SK-N-SH (cell line): ENCODE data around the gene TULP1. TPM values are rescaled to one million over a fixed set of nuclear protein-coding genes. Genes with fewer than 3 reads are reported as not detected.

Experiments used
- CTCF ChIA-PET: fragments of 300-600, 350-600 bp; formaldehyde crosslinking; extraction: SDS; loops from one replicate; lab custom pipeline; 2021; lab: Yijun Ruan, JAX
- POLR2A ChIA-PET: fragments of 350-600 bp; sonication (Branson Sonifier 250); formaldehyde crosslinking; extraction: SDS; loops from one replicate; lab custom pipeline; 2020; ENCODE audit warnings: antibody characterized with exemption, inconsistent platforms; lab: Yijun Ruan, JAX
- DNase-seq: peaks from one replicate; pipeline ENCODE4 v3.0.0; 2012
- H2AFZ ChIP-seq: fragments of 200-600 bp; sonication (generic); 2 replicates; pipeline ENCODE4 v1.8.1; 2016; ENCODE audit warnings: antibody characterized with exemption, mild to moderate bottlenecking, low read depth
- H3F3A ChIP-seq: fragments of 200-600 bp; sonication (generic); replicated peaks from 2 replicates; pipeline ENCODE3; 2016; ENCODE audit warnings: antibody characterized with exemption, mild to moderate bottlenecking; ENCODE audit not compliant: insufficient read depth
- H3K27ac ChIP-seq, 2 experiments: fragments of 200-500 bp in 1 of 2; fragments of 200-600 bp in 1 of 2; sonication (Bioruptor generic) in 1 of 2; sonication (generic), shearing (Covaris generic) in 1 of 2; 2 replicates each; pipeline versions ENCODE4 v1.5.1 to v1.6.1; 2014 to 2016; ENCODE audit warnings: low read depth in 2 of 2, inconsistent platforms in 1 of 2, low read length in 1 of 2, mild to moderate bottlenecking in 1 of 2, mixed read lengths in 1 of 2
- H3K27me3 ChIP-seq: fragments of 200-600 bp; sonication (generic), shearing (Covaris generic); 2 replicates; pipeline ENCODE4 v1.6.1; 2016; ENCODE audit warnings: mixed run types; ENCODE audit not compliant: insufficient read depth
- H3K36me3 ChIP-seq, 2 experiments: fragments of 200-500 bp in 1 of 2; fragments of 200-600 bp in 1 of 2; sonication (Bioruptor generic) in 1 of 2; sonication (generic) in 1 of 2; replicated peaks in 1 of 2; 2 replicates each; pipeline versions ENCODE3 to v1.5.1; 2014 to 2016; ENCODE audit warnings: low read length in 1 of 2, mild to moderate bottlenecking in 1 of 2; ENCODE audit not compliant: insufficient read depth in 2 of 2, control insufficient read depth in 1 of 2
- H3K4me1 ChIP-seq, 2 experiments: fragments of 200-500 bp in 1 of 2; fragments of 200-600 bp in 1 of 2; sonication (Bioruptor generic) in 1 of 2; sonication (generic), shearing (Covaris generic) in 1 of 2; 2 replicates each; pipeline versions ENCODE4 v1.5.1 to v1.6.1; 2014 to 2016; ENCODE audit warnings: low read depth in 1 of 2, low read length in 1 of 2, mixed run types in 1 of 2; ENCODE audit not compliant: insufficient read depth in 2 of 2, control insufficient read depth in 1 of 2
- H3K4me2 ChIP-seq: fragments of 200-600 bp; sonication (generic), shearing (Covaris generic); 2 replicates; pipeline ENCODE4 v1.6.1; 2017; ENCODE audit warnings: mixed run types
- H3K4me3 ChIP-seq, 2 experiments: fragments of 200-500 bp in 1 of 2; fragments of 200-600 bp in 1 of 2; sonication (Bioruptor generic) in 1 of 2; sonication (generic), shearing (Covaris generic) in 1 of 2; 2 replicates each; pipeline versions ENCODE4 v1.5.1 to v1.8.1; 2014 to 2016; ENCODE audit warnings: low read depth in 2 of 2, inconsistent platforms in 1 of 2, low read length in 1 of 2, mild to moderate bottlenecking in 1 of 2, mixed read lengths in 1 of 2, moderate library complexity in 1 of 2
- H3K79me2 ChIP-seq: fragments of 200-600 bp; sonication (generic); 2 replicates; pipeline ENCODE4 v1.8.1; 2017; ENCODE audit warnings: mild to moderate bottlenecking; ENCODE audit not compliant: insufficient read depth
- H3K9ac ChIP-seq: fragments of 200-600 bp; sonication (generic); 2 replicates; pipeline ENCODE4 v1.6.1; 2017; ENCODE audit warnings: mixed run types
- H3K9me2 ChIP-seq: fragments of 200-600 bp; sonication (generic); 2 replicates; pipeline ENCODE4 v1.6.1; 2017; ENCODE audit warnings: mixed run types
- H3K9me3 ChIP-seq: fragments of 200-600 bp; sonication (generic); 2 replicates; pipeline ENCODE4 v1.6.1; 2017; ENCODE audit warnings: mixed run types, mild to moderate bottlenecking, moderate library complexity
- H4K20me1 ChIP-seq: fragments of 200-600 bp; sonication (generic); 2 replicates; pipeline ENCODE4 v1.6.1; 2017; ENCODE audit warnings: mild to moderate bottlenecking, mixed run types; ENCODE audit not compliant: insufficient read depth
- CHD2 ChIP-seq: fragments of 150-350 bp; IDR thresholded peaks from 2 replicates; pipeline ENCODE4 v1.6.1; 2018; ENCODE audit warnings: low read length; ENCODE audit not compliant: partially characterized antibody
- CTCF ChIP-seq: fragments of 200-600 bp; sonication (generic); IDR thresholded peaks from 2 replicates; pipeline ENCODE4 v1.6.1; 2017; ENCODE audit warnings: antibody characterized with exemption, mild to moderate bottlenecking, moderate library complexity
- ELF1 ChIP-seq: IDR thresholded peaks from 2 replicates; pipeline ENCODE4 v1.4.0; 2012
- FOXJ3 ChIP-seq: sonication (generic); formaldehyde crosslinking; IDR thresholded peaks from 2 replicates; pipeline ENCODE4 v1.5.1; 2020; ENCODE audit warnings: mild to moderate bottlenecking, missing genetic modification reagents
- FOXM1 ChIP-seq: IDR thresholded peaks from 2 replicates; pipeline ENCODE4 v1.4.0; 2012; ENCODE audit warnings: low read depth, mild to moderate bottlenecking
- GATA2 ChIP-seq: sonication (generic); formaldehyde crosslinking; IDR thresholded peaks from 2 replicates; pipeline ENCODE4 v1.5.0; 2020; ENCODE audit warnings: mild to moderate bottlenecking, missing genetic modification reagents
- JUND ChIP-seq: IDR thresholded peaks from 2 replicates; pipeline ENCODE4 v1.4.0; 2012
- MAX ChIP-seq: IDR thresholded peaks from 2 replicates; pipeline ENCODE4 v1.4.0; 2012; ENCODE audit warnings: low read depth
- MEF2A ChIP-seq: IDR thresholded peaks from 2 replicates; pipeline ENCODE4 v1.4.0; 2012; ENCODE audit warnings: low read depth, borderline replicate concordance
- MXI1 ChIP-seq: IDR thresholded peaks from 2 replicates; pipeline ENCODE4 v1.6.1; 2012; ENCODE audit warnings: mild to moderate bottlenecking, low read depth, low read length, improper control_type of control experiment
- NRF1 ChIP-seq: IDR thresholded peaks from 2 replicates; pipeline ENCODE4 v1.6.1; 2012; ENCODE audit warnings: low read depth, mild to moderate bottlenecking, low read length
- RCOR1 ChIP-seq: fragments of 150-350 bp; IDR thresholded peaks from 2 replicates; pipeline ENCODE4 v1.6.1; 2017; ENCODE audit warnings: antibody characterized with exemption, low read length
- REST ChIP-seq: IDR thresholded peaks from 2 replicates; pipeline ENCODE4 v1.6.1; 2012; ENCODE audit warnings: mild to moderate bottlenecking, low read depth, low read length, moderate library complexity
- RFX5 ChIP-seq: IDR thresholded peaks from 2 replicates; pipeline ENCODE4 v1.6.1; 2012; ENCODE audit warnings: mild to moderate bottlenecking, improper control_type of control experiment, low read length
- RXRA ChIP-seq: IDR thresholded peaks from 2 replicates; pipeline ENCODE4 v1.4.0; 2012; ENCODE audit warnings: low read depth, mild to moderate bottlenecking, borderline replicate concordance
- SMC3 ChIP-seq: IDR thresholded peaks from 2 replicates; pipeline ENCODE4 v1.6.1; 2012; ENCODE audit warnings: low read depth, low read length, improper control_type of control experiment
- TAF1 ChIP-seq: IDR thresholded peaks from 2 replicates; pipeline ENCODE4 v1.6.1; 2012; ENCODE audit warnings: low read depth, mild to moderate bottlenecking, low read length, moderate library complexity, borderline replicate concordance
- TCF12 ChIP-seq: IDR thresholded peaks from 2 replicates; pipeline ENCODE4 v1.4.0; 2012
- TEAD4 ChIP-seq: IDR thresholded peaks from 2 replicates; pipeline ENCODE4 v1.4.0; 2012; ENCODE audit warnings: mild to moderate bottlenecking, borderline replicate concordance; ENCODE audit not compliant: insufficient read depth
- USF1 ChIP-seq: IDR thresholded peaks from 2 replicates; pipeline ENCODE4 v1.4.0; 2012; ENCODE audit warnings: low read depth, borderline replicate concordance
- USF2 ChIP-seq: fragments of 150-350 bp; IDR thresholded peaks from 2 replicates; pipeline ENCODE4 v1.6.1; 2017; ENCODE audit warnings: antibody characterized with exemption, low read length, low read depth, borderline replicate concordance
- WGBS: methylation state at CpG from one replicate; pipeline ENCODE4 v1.1.6; 2017; ENCODE audit warnings: low lambda C conversion rate; 5-methylcytosine and 5-hydroxymethylcytosine counted together
- polyA plus RNA-seq, 3 experiments: library from polyadenylated mRNA; depleted of rRNA; stranded (reverse); fragments of >200 nt; gene quantifications; 2 replicates each; pipeline ENCODE4 v1.2.3, GENCODE V29; 2012

TULP1 gene
- polyA plus RNA-seq, 1 of the 3 experiments (the other 2 are of a cell fraction): not detected

- Histone ChIP-seq H3K4me1 (peaks cover 0 to 4% of the 10 kb centered on the region in 2 experiments; a peak in 1 of 4 replicates), H3K27me3 (no peaks in the 10 kb centered on the region; the same call in 1 of the 2 replicates), H3K9me3 (no peaks in the 10 kb centered on the region), H3K4me2 (no peak overlapping the region), H2AFZ (peak overlapping the region; percentile 65; the same call in 1 of the 2 replicates), H4K20me1 (no peaks in the 10 kb centered on the region), H3K36me3 (no peaks in the 10 kb centered on the region), H3K79me2 (no peaks in the 10 kb centered on the region), H3K9ac (no peak overlapping the region), H3K9me2 (no peaks in the 10 kb centered on the region), H3F3A (no peaks in the 10 kb centered on the region), H3K27ac (no peak overlapping the region), H3K4me3 (no peak overlapping the region)
- POLR2A ChIA-PET: no interaction called here
- TF ChIP-seq RFX5 (no peak), RCOR1 (no peak), TCF12 (no peak), TAF1 (no peak), ELF1 (no peak), NRF1 (no peak), MEF2A (no peak), TEAD4 (no peak), CTCF (no peak), MXI1 (no peak), RXRA (no peak), JUND (no peak), GATA2 (CRISPR knock-in tag) (no peak), USF2 (no peak), SMC3 (no peak), MAX (no peak)
- CTCF ChIA-PET: interaction anchor here (1.2 to 5.5 kb wide), 5 partner anchors 7 to 21 kb away, joined by 3 to 25 read pairs (median 5); no protein-coding TSS in a partner anchor
- 82% methylated on average over 16 of the region's 16 CpGs for WGBS
- DNase-seq: no peak
These were observed 30.9 kb upstream of the TULP1 start for GRCh38 chr6:35543459-35544193.

- DNase-seq: no peak
- H3F3A ChIP-seq: no peaks in the 10 kb centered on the region
- H3K4me3 ChIP-seq: no peak overlapping the region
- POLR2A ChIA-PET: no interaction called here
- H3K4me2 ChIP-seq: no peak overlapping the region
- H4K20me1 ChIP-seq: no peaks in the 10 kb centered on the region
- no peak overlapping the region for H2AFZ ChIP-seq
- peaks cover 0 to 4% of the 10 kb centered on the region in 2 experiments; a peak in 1 of 4 replicates for H3K4me1 ChIP-seq
- H3K9ac ChIP-seq: no peak overlapping the region
- TF ChIP-seq FOXM1 (no peak), ELF1 (no peak), CHD2 (no peak), GATA2 (CRISPR knock-in tag) (no peak), REST (no peak), RXRA (no peak), NRF1 (no peak), USF1 (no peak), FOXJ3 (CRISPR knock-in tag) (no peak)
- TF ChIP-seq, all 33 proteins: peak for 0
- WGBS: 61% methylated on average over 2 of the region's 2 CpGs
- Histone ChIP-seq H3K27me3 (no peaks in the 10 kb centered on the region; the same call in 1 of the 2 replicates), H3K9me3 (no peaks in the 10 kb centered on the region), H3K9me2 (no peaks in the 10 kb centered on the region), H3K79me2 (no peaks in the 10 kb centered on the region), H3K27ac (no peak overlapping the region), H3K36me3 (no peaks in the 10 kb centered on the region)
- CTCF ChIA-PET: interaction anchor here (0.9 to 5.5 kb wide), 4 partner anchors 10 to 195 kb away, joined by 3 to 25 read pairs (median 14); partner anchors contain the start of gene ARMC12
These were observed 29.1 kb upstream of the TULP1 start for GRCh38 chr6:35541836-35542235.
